HCT116 (cell line): ENCODE data around the gene SPON2.

Experiments used
- CTCF ChIP-seq, 3 experiments: fragments of 200-600 bp in 1 of 3; sonication (generic) in 1 of 3; IDR thresholded peaks in 2 of 3; conservative IDR thresholded peaks in 1 of 3; 2 replicates each; pipeline ENCODE4 v1.5.1; 2012 to 2017; ENCODE audit warnings: low read depth in 2 of 3, low read length in 2 of 3, antibody characterized with exemption in 1 of 3, borderline replicate concordance in 1 of 3, control low read depth in 1 of 3, mild to moderate bottlenecking in 1 of 3, mixed read lengths in 1 of 3, mixed run types in 1 of 3, moderate library complexity in 1 of 3; ENCODE audit not compliant: insufficient read depth in 1 of 3
- ELF1 ChIP-seq: IDR thresholded peaks from 2 replicates; pipeline ENCODE4 v1.6.1; 2012; ENCODE audit warnings: low read depth, borderline replicate concordance
- POLR2A ChIP-seq: IDR thresholded peaks from 2 replicates; pipeline ENCODE4 v1.7.0; 2011; ENCODE audit warnings: borderline replicate concordance; ENCODE audit not compliant: insufficient read depth, insufficient read length; ENCODE audit errors: extremely low read depth
- REST ChIP-seq: IDR thresholded peaks from 2 replicates; pipeline ENCODE4 v1.6.1; 2012; ENCODE audit warnings: low read depth
- SP1 ChIP-seq: IDR thresholded peaks from 2 replicates; pipeline ENCODE4 v1.6.1; 2012; ENCODE audit warnings: low read depth

GRCh38 chr4:1179976-1180375 is 7.6 kb upstream of the SPON2 start:
- no peak for TF ChIP-seq SP1
- TF ChIP-seq REST = no peak
- no peak for TF ChIP-seq CTCF (IDR thresholded peaks at IDR 0.05 in 2 of 3, conservative IDR thresholded peaks at IDR 0.05 in 1 of 3; ENCODE audit: borderline replicate concordance in 1 of 3, insufficient read depth in 1 of 3, low read depth in 2 of 3, low read length in 2 of 3)
- TF ChIP-seq ELF1 = no peak
- no peak for TF ChIP-seq POLR2A
